ENCODE results near the gene LDLRAD4.
"Not testable (repeated sequence)": the region's sequence is repeated elsewhere in the genome, so short reads cannot be mapped to it uniquely, and the experiment has no call there.

Gene LDLRAD4

GRCh38 chr18:13313006-13313686 lies 94.6 kb downstream of the LDLRAD4 start:
- DNase-seq, result no peak

GRCh38 chr18:13315000-13315399 lies 96.4 kb downstream of the LDLRAD4 start:
- no peak for DNase-seq

- DNase-seq, result no peak
Observed at GRCh38 chr18:13316063-13316462, 97.5 kb downstream of the LDLRAD4 start.

GRCh38 chr18:13317801-13318200 lies 99.2 kb downstream of the LDLRAD4 start:
- no peak for DNase-seq

- DNase-seq, result no peak
Observed at GRCh38 chr18:13318731-13319501, 100.4 kb downstream of the LDLRAD4 start.

GRCh38 chr18:13319629-13320028 lies 101.1 kb downstream of the LDLRAD4 start:
- DNase-seq, result no peak

GRCh38 chr18:13320096-13320495 lies 101.5 kb downstream of the LDLRAD4 start:
- DNase-seq, result no peak

GRCh38 chr18:13320891-13321425 lies 102.4 kb downstream of the LDLRAD4 start:
- DNase-seq, result no peak

GRCh38 chr18:13321923-13322322 lies 103.4 kb downstream of the LDLRAD4 start:
- no peak for DNase-seq

GRCh38 chr18:13323186-13323585 lies 104.6 kb downstream of the LDLRAD4 start:
- no peak for DNase-seq

GRCh38 chr18:13324880-13325279 lies 106.3 kb downstream of the LDLRAD4 start:
- no peak for DNase-seq

GRCh38 chr18:13328213-13328612 lies 109.7 kb downstream of the LDLRAD4 start:
- no peak for DNase-seq

- no peak for DNase-seq
Observed at GRCh38 chr18:13330996-13331395, 112.4 kb downstream of the LDLRAD4 start.

GRCh38 chr18:13331846-13332245 lies 113.3 kb downstream of the LDLRAD4 start:
- DNase-seq, result no peak

GRCh38 chr18:13332874-13333273 lies 114.3 kb downstream of the LDLRAD4 start:
- DNase-seq, result no peak

- no peak for DNase-seq
Observed at GRCh38 chr18:13335903-13336302, 117.3 kb downstream of the LDLRAD4 start.

GRCh38 chr18:13336841-13337240 lies 118.3 kb downstream of the LDLRAD4 start:
- no peak for DNase-seq

GRCh38 chr18:13337369-13337768 lies 118.8 kb downstream of the LDLRAD4 start:
- DNase-seq, result no peak

- no peak for DNase-seq
Observed at GRCh38 chr18:13338318-13338717, 119.8 kb downstream of the LDLRAD4 start.

- DNase-seq, result no peak
Observed at GRCh38 chr18:13339653-13340052, 121.1 kb downstream of the LDLRAD4 start.

- DNase-seq, result not testable (repeated sequence)
Observed at GRCh38 chr18:13346449-13346848, 127.9 kb downstream of the LDLRAD4 start.

- no peak for DNase-seq
Observed at GRCh38 chr18:13353084-13353823, 134.7 kb downstream of the LDLRAD4 start.

GRCh38 chr18:13354402-13354801 lies 135.8 kb downstream of the LDLRAD4 start:
- no peak for DNase-seq

GRCh38 chr18:13356032-13356431 lies 137.5 kb downstream of the LDLRAD4 start:
- no peak for DNase-seq
